NCI-H69 (cell line): ENCODE data around the gene PI4K2A.
"Not testable (repeated sequence)": the region's sequence is repeated elsewhere in the genome, so short reads cannot be mapped to it uniquely, and the experiment has no call there.

Experiments used
- DNase-seq: peaks from one replicate; lab custom pipeline; 2025; lab: John Stamatoyannopoulos, UW

The PI4K2A gene

DNA sequence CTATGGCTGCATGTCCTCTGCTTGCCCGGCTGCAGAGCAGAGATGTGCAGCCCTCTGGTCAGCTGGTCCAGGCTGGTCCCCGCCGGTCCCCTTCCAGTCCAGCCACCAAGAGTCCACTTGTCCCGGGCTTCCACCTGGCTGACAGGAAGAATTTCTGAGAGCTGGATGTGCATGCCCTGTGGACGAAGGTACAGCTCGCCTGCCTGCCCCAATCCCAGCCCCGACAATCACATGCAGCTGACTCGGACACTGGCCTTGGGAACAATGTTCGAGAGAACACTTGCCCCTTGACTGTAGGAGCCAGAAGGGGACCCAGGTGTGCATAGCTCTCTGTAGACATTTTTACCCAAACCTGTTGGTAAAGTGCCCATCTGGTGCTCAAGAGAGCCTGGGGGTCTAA is 34.8 kb downstream of the PI4K2A start:
- DNase-seq: no peak

- DNase-seq: peak; percentile 54
Observed at GRCh38 chr10:97676770-97677581, 36.5 kb downstream of the PI4K2A start.

DNA sequence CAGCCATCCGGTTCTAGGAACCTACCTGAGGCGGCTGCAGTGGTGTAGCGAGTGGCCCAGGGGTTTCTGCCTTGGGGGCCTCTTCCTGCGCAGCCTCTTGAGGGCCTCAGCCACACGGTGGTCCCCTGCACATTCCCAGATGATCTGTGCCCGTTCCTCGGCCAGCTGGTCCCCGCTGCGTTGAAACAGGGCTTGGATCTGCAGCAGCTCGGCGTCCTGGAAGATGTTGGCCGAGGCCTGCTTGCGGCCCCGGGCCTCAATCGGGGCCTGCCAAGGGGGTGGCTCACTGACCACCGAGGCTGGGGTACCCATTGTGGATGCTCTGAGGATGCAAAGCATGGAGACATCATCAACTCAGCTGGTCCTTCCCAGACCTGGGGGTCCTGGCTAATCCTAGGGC is 39.1 kb downstream of the PI4K2A start:
- DNase-seq: no peak

DNA sequence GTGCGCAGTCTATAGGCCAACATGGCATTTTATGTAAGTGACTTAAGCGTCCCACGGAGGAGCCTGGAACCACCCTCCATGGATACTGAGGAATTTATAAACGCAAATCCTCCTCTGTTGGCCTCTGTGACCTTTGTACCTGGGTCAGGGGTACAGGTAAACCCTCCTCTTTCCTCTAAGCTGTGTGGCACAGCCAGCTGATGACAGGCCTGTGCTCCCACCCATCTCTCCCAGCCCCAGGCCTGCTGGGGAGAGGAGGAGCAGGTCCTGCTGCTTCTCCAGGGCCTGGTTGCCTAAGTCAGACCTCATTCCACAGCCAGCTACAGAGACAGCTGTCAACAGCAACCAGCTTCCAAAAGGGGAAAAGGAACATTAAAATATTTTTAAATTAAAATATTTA is 41.6 kb downstream of the PI4K2A start:
- DNase-seq: no peak

- DNase-seq: peak; percentile 26
Observed at GRCh38 chr10:97683556-97684367, 43.3 kb downstream of the PI4K2A start.

- not testable (repeated sequence) for DNase-seq
Observed at GRCh38 chr10:97684368-97684713, 43.9 kb downstream of the PI4K2A start.

DNA sequence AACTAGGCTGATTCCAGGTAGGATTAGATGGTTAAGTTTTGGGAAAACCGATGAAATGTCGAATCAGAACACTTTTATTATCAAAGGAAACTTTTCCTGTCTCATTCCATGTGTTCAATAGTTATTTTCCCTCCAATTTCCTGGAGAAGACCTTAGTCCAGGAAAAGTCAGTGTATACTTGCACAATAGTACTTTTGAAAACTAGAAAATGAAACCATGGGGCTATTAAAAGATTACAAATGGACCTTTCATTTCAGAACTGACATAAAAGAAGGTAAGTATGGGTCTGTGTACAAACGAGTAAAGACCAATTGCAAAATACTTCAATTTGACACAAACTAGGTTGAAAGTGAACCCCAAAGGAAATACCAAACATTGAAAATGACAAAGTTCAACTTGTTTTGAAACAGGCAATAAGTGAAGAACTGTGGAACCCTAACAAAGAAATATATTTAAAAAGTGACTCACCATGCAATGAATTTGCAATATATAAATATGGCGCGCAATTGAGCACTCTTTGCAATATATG is 44.5 kb downstream of the PI4K2A start:
- DNase-seq: no peak

GRCh38 chr10:97685395-97685958 is 45.0 kb downstream of the PI4K2A start:
- DNase-seq: peak; percentile 22

GRCh38 chr10:97686301-97686961 is 46.0 kb downstream of the PI4K2A start:
- DNase-seq: no peak

DNA sequence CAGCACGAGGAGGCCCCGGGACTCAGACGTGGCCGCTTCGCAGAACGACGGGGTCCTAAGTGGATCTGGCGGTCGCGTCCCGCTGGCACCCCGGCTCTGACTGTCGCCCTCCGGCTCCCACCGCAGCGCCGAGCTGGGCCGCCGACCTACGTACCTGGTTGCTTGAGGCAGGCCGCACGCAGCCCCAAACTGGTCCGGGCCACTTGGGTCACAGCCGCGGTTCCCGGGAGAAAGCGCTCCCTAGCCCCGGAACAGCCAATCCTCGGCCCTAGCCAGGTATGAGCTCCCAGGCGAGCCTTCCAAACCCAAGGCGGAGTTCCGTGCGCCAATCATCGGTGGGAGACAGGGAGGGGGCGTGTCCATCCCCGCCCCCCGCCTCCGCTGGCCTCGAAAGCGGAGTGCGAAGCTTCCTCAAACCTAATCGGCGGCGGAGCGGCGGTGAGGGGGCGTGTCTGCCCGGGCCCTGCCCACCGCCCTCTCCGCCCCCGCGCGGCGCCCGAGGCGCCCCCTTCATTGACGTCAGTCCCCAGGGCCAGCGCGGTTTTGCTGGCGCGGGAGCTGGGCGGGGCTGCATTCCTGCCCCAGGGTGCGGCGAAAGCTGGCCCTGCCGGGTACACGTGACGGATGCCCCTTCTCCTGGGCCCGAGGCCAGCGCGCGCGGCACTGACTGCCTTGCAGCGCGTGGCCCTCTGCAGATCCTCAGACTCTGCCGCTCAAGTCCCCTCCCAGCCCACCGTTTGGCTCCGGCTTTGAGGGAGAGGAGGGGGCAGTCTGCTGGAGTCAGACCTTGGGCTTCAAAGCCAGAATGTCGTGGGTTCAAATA is 46.7 kb downstream of the PI4K2A start, which contains the start of gene AVPI1:
AVPI1 (minus strand) TSS at position 280 of the 823 bp plus-strand sequence. CDS start 7,336 bp downstream, outside the sequence.
- DNase-seq: peak; percentile 96

DNA sequence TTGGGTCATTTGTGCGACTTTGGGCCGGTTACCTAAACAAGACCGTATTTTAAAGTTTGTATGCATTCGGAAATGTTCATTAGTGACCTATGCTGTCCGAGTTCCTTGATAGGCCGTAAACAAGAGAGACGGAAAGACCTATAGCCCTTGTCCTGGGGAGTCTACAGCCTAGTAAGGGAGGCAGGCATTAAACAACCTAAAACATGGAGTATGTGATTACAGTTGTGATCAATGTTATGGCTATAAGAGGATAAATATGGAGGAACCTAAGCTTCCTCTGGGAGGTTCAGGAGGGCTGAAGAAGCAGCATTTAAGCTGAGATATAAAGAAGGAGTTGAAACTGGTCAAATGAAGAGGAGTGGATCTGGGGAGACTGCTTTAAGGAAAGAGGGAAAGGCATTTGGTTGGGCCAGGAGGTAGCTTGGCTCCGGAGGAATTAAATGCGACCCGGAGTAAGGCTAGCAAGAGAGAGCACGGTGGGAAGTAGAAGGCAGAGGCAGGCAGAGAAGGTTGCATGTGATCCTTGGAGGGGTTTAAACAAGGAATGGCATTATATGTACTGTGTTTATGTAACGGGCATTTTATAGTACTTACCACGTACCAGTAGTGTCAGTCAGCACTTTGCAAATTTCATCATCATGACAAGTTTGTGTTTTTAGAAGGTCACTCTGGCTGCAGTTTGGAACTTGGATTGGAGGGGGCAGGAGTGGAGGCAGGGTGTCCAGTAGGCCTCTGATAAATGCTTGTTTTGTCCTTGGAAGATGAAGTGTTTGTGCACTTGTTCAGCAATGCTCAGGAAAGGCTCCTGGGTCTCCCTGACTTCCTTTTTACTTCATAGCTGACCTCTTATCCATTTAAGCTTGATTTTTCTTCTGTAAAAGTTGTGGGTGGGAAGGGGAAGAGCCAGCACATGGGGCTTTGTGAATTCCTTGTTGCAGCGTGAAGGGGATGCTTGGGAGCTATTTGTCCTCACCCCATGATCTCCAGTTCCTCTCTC is 47.6 kb downstream of the PI4K2A start:
- DNase-seq: no peak

DNA sequence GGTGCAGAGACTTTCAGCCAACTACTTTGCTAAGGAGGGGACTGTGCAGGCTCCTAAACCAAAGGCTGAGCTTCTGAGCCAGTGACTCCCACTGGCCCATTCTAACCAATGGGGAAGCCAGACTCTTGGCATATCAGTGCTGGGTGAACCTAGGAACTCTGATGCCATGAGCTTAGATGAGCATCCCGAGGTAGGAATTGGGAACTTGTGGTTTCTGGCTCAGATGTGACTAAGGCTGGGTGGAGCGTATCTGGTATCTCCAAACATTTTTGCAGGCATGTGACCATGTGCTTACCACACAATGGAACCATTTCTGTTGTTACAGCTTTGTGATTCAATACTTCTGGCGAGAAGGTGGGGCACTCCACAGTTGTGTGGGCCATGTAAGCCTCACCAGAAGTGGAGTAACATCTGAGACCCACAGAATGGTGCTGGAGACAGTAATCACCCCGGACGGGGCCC is 49.1 kb downstream of the PI4K2A start:
- no peak for DNase-seq

- DNase-seq: no peak
Observed at GRCh38 chr10:97690133-97690532, 49.7 kb downstream of the PI4K2A start.

GRCh38 chr10:97698072-97698655 is 57.7 kb downstream of the PI4K2A start:
- peak; percentile 83 for DNase-seq

DNA sequence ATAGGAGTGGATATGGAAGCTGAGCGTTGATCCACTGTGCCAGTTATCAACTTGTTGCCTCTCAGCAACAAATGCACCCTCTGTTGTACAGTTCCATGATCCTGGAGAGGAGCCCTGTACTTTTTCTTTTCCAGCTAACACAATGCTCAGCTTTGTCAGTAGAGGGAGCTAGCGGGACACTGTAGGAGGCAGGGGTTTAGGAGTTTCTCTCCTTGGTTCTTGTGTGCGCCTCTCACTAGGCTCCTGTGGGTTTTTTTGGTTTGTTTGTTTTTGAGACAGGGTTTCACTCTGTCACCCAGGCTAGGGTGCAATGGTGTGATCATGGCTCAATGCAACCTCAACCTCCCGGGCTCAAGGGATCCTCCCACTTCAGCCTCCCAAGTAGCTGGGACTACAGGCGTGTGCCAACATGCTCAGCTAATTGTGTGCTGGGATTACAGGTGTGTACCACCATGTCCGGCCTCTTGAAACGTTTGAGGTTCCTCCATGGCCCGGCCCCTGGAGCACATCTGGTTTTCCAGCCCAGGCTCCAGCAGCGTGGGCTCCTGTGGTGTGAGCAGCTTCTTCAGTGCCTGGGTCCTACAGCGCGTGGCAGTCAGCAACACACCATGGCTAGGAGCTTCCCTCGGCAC is 61.1 kb downstream of the PI4K2A start:
- DNase-seq: peak; percentile 80

DNA sequence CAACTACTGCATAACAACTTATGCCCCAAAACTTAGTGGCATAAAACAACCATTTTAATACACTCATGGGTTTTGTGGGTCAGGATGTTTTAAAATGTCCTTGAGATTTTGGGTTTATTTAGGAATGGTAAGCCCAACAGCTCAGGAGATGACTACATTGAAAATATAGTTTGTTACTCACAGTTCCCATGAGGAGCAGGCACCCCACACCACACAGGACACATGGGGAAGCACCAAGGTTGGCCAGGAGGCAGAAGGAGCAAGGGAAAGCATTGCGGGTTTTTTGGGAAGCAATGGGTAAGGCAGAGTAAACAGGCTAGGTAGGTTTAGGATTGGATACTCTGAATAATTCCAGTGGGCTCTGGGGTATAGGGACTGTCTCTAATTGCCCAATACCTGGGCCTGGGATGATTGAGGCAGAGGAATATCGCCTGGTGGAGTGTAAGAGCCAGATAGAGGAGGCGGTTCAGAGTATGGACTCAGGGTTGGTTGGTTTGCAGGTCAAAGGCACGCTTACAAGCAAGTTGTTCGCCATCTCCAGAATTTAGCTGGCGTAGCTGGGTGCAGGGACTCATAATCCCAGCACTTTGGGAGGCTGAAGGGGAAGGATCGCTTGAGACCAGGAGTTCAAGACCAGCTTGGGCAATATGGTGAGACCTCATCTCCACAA is 63.1 kb downstream of the PI4K2A start:
- no peak for DNase-seq

DNA sequence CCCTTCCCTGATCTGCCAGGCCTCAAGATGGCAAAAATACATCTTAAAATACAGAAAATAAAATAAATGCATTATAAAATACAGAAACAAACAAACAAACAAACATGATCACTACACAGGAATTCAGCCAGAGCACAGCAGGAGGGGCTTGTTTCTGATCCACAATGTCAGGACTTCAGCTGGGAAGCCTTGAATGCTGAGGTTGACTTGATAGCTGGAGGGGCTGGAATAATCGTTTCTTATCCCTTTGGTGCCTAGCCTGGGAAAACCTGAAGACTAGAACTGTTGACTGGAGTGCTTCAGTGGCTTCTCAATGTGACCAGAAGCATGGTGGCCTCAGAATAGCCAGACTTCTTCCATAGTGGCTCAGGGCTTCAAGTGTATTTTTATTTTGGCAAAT is 63.9 kb downstream of the PI4K2A start:
- no peak for DNase-seq

DNA sequence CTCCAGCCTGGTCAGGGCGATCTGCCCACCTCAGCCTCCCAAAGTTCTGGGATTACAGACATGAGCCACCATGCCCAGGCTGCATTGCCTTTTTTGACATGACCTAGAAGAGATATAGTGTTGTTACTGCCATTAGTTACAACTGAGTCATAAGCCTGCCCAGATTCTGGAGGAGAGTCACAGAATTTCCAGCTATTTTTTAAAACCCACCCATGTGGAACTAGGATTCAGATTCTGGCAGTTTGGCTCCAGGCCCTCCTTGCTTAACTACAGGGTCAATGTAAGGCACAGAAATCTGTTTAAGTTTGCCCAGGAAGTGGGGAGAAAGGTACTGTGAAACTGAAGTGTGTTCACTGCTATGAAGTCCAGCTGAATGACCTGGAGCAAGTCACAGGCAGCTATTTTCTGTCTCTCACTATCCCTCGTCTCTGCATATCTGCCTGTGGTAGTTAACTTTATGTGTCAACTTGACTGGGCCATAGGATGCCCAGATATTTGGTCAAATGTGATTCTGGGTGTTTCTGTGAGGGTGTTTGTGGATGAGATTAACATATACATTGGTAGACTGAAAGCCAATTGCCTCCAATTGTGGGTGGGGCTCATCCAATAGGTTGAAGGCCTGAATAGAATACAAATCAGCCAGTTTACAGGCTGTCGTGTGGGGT is 64.7 kb downstream of the PI4K2A start:
- DNase-seq: no peak
